Psoas muscle (tissue), 8 donors: ENCODE measurements around the gene MCHR2. TPM values are rescaled to one million over a fixed set of nuclear protein-coding genes. Genes with fewer than 3 reads are reported as not detected.

Source experiments
- ATAC-seq, 4 donors: fragments of 200-7000 bp; cut with Tn5 transposase; one replicate each; pipeline ENCODE4 v1.9.1; 2020; ENCODE audit warnings: moderate library complexity in 3 of 4, mild to moderate bottlenecking in 2 of 4
- DNase-seq, 2 donors: peaks; one replicate each; pipeline ENCODE4 v3.0.0-alpha.2; 2020
- H3K27ac ChIP-seq: fragments of 200-600 bp; one replicate; pipeline ENCODE4 v1.8.0; 2022
- H3K27me3 ChIP-seq, 3 donors: fragments of 200-600 bp in 1 of 3; one replicate each; pipeline versions ENCODE4 v1.6.1 to v1.8.0; 2013 to 2022; ENCODE audit warnings: low read length in 2 of 3, mild to moderate bottlenecking in 2 of 3, moderate library complexity in 1 of 3; ENCODE audit not compliant: insufficient read depth in 3 of 3
- H3K36me3 ChIP-seq, 2 donors: fragments of 200-600 bp in 1 of 2; one replicate each; pipeline versions ENCODE4 v1.6.1 to v1.8.0; 2013 to 2022; ENCODE audit warnings: low read depth in 1 of 2, mild to moderate bottlenecking in 1 of 2, moderate library complexity in 1 of 2; ENCODE audit not compliant: insufficient read depth in 1 of 2
- H3K4me1 ChIP-seq: fragments of 200-600 bp; one replicate; pipeline ENCODE4 v1.8.0; 2022
- H3K4me3 ChIP-seq: fragments of 200-600 bp; one replicate; pipeline ENCODE4 v1.8.0; 2022; ENCODE audit warnings: mild to moderate bottlenecking
- H3K9me3 ChIP-seq: fragments of 200-600 bp; one replicate; pipeline ENCODE4 v1.8.0; 2022
- WGBS, 3 donors: extraction: QIAGEN DNeasy Blood & Tissue Kit; methylation state at CpG; one replicate each; pipeline versions ENCODE4 v1.1.6 to v1.1.7; 2013; 5-methylcytosine and 5-hydroxymethylcytosine counted together
- intact Hi-C, 2 donors: fragments of 100-400 bp; cut with DNase I; formaldehyde crosslinking; loops; one replicate each; pipeline versions ENCODE4 v1.11.0 to v1.14.2; 2022
- polyA plus RNA-seq, 3 donors: library from polyadenylated mRNA; stranded (reverse); fragments of 200-250 nt; gene quantifications; one replicate each; pipeline ENCODE4 v1.2.3, GENCODE V29; 2013
- total RNA-seq, 4 donors: library from RNA; stranded (reverse); fragmentation: NEBNext Ultra II Directional in 2 of 4; extraction: Animal tissue kit (Norgen Biotek cat#: 25700) in 2 of 4; gene quantifications; one replicate each; pipeline versions ENCODE4 v1.2.1 to v1.2.4, GENCODE V29; 2021 to 2023
- TF ChIP-seq, protein P1 (sequence below): fragments of 200-600 bp; IDR thresholded peaks from one replicate; pipeline ENCODE4 v1.8.0; 2022; ENCODE audit warnings: antibody characterized with exemption
- donor health status: healthy with polysubstance abuse.
- donor health status: DM: no; HTN: no; CAD: no; lungs with moderate emphysema.
- donor health status: Bipolar disorder and iron deficiency.
- donor health status: healthy.
- donor health status: DM: yes; HTN: yes; CAD: no.
- donor health status: DM: no; HTN: no; CAD: no.
- donor health status: DM: no; HTN: no; CAD: no.
- donor health status: DM: yes; HTN: yes; CAD: no.

MCHR2 gene
- total and polyA plus RNA-seq, 7 donors = not detected

DNA sequence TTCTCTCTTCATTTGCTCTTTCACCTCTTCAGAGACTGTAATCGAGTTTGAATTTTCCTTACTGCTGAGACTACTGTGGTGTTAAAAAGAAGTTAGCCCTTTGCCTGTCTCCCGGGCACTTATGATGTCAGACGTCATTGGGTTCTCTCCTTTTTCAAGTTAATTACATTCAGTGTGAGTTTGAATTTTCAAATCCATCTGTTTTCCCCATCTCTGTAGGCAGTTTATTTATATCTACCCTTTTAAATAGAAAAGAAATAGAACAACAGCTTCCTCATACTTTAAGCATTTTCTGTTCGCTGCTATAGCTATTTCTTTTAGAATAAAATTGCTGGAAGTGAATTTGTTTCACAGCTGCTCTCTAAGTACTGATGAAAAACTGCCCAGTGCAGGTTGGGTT, 81.4 kb downstream of the MCHR2 start:
- Histone ChIP-seq H3K27ac (no peak overlapping the region), H3K27me3 (no peaks in the 10 kb centered on the region), H3K4me3 (no peak overlapping the region), H3K36me3 (no peaks in the 10 kb centered on the region), H3K9me3 (no peaks in the 10 kb centered on the region), H3K4me1 (no peaks in the 10 kb centered on the region)
- 23 to 40% (median 36%) methylated on average over 4 of the region's 4 CpGs for WGBS, 3 donors
- ATAC-seq (no peak), DNase-seq (no peak)
- intact Hi-C loops = no loop called here
- TF ChIP-seq, protein P1, sequence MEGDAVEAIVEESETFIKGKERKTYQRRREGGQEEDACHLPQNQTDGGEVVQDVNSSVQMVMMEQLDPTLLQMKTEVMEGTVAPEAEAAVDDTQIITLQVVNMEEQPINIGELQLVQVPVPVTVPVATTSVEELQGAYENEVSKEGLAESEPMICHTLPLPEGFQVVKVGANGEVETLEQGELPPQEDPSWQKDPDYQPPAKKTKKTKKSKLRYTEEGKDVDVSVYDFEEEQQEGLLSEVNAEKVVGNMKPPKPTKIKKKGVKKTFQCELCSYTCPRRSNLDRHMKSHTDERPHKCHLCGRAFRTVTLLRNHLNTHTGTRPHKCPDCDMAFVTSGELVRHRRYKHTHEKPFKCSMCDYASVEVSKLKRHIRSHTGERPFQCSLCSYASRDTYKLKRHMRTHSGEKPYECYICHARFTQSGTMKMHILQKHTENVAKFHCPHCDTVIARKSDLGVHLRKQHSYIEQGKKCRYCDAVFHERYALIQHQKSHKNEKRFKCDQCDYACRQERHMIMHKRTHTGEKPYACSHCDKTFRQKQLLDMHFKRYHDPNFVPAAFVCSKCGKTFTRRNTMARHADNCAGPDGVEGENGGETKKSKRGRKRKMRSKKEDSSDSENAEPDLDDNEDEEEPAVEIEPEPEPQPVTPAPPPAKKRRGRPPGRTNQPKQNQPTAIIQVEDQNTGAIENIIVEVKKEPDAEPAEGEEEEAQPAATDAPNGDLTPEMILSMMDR = no peak

DNA sequence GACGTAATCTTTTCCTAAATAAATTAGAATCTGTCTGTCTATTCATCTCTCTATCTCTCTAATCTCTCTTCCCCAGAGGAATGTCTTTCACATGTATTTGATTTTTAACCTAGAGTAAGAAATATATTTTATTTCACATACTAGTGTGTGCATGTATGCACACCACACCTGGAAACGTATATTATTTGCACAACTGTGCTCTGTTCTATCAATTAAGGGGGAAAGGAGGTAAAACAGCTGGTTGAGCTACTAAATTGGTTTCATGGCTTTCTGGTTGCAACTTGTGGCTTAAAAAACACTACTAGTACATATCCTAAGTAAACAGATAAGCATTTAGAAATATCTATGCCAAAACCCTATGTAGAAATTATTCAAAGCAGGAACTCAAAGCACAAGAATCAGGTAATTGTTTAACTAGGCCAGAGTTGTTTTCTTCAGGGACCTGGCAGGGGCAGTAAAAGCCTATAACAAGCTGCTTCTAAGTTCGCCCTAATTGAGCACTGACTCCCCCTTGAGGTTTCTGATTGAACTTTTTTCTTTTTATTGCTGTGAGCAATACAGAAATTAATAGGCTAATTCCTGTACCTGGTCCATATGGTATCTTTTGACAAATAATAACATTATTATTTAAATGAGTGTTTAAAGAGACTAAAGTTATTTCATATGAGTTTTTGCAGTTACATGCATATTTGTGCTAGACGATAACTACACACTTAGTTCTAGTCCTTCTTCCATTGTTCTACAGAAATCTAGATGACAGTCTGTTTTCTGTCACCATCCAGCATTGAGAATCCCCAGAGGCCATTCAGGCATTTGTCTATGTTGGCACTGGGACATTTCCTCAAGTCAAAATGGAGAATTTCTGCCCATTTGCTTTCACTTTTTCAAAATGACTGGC, 88.6 kb downstream of the MCHR2 start:
- peak in 2 of 4 donors; percentile 52 to 60 for ATAC-seq
- Histone ChIP-seq H3K27me3 (no peaks in the 10 kb centered on the region), H3K27ac (no peak overlapping the region), H3K4me1 (no peaks in the 10 kb centered on the region), H3K9me3 (no peaks in the 10 kb centered on the region), H3K36me3 (no peaks in the 10 kb centered on the region), H3K4me3 (no peak overlapping the region)
- 45 to 51% (median 47%) methylated on average over 4 of the region's 4 CpGs for WGBS, 3 donors
- intact Hi-C loops = no loop called here
- TF ChIP-seq, protein P1 = peak; percentile 49
- no peak for DNase-seq

DNA sequence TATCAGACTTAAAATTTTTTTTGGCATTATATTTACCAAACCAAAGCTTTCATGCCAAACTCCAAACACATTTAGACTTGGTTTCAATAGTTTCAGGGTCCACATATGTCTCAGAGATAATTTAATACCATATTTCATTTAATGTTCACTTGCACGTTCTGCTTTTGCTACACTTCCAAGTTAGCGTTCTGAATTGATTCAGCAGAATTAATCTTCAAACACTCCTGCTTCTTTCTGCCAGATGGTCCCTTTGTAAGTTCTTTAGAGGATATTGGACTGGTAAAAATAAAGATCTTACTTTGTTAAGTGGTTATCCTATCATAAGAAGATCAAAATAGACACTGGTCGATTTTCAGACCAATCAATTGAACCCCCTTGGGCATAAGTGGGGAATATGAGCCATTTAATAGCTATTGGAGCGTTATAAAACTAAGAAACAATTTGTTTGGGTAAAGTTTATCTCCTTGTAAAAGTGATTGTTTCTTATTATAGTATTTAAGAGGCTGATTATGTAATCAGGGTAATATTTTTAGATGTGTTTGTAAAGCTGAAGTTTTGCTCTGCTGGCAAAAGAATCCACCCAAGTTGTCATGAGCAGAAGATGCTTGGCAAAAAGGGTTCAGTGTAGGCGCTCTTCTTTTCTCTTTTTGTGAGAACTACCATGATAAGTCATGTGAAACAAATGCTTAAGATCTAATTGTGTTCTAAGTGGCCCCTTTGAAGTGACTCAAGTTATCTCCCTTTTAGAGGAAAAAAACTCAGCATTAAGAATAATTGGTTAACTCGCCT, 92.2 kb downstream of the MCHR2 start:
- ATAC-seq = no peak
- Histone ChIP-seq H3K27me3 (no peaks in the 10 kb centered on the region), H3K9me3 (no peaks in the 10 kb centered on the region), H3K36me3 (no peaks in the 10 kb centered on the region), H3K4me3 (no peak overlapping the region), H3K4me1 (no peaks in the 10 kb centered on the region), H3K27ac (no peak overlapping the region)
- no peak for DNase-seq
- 34 to 49% (median 38%) methylated on average over 6 of the region's 6 CpGs for WGBS, 3 donors
- TF ChIP-seq, protein P1 = no peak
- intact Hi-C loops = no loop called here

DNA sequence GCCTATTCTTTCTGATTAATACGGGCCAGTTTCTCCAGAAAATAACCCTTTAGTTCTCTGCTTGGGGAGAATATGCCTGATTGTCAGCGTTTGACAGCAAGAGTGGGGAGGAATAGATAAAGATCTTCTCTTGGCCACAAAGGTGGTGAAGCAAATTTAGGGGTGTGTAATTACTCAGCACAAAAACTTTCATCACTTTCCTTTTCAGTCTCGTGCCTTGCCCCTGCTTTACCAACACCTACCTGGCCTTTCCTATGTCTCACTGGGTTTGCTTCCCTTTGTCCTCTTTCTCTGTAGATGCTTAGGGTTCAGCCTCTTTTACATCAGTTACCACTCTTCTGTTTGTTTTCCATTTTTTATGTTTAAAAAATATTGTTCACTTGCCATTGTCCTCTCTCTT, 99.2 kb downstream of the MCHR2 start:
- Histone ChIP-seq H3K27me3 (no peaks in the 10 kb centered on the region), H3K36me3 (no peaks in the 10 kb centered on the region), H3K4me3 (no peak overlapping the region), H3K27ac (no peak overlapping the region), H3K9me3 (no peaks in the 10 kb centered on the region), H3K4me1 (no peaks in the 10 kb centered on the region)
- intact Hi-C loops = no loop called here
- ATAC-seq (no peak), DNase-seq (no peak)
- TF ChIP-seq, protein P1 = no peak
- WGBS, 3 donors = 72 to 75% (median 75%) methylated on average over 3 of the region's 3 CpGs
